ENCODE results near the gene MSRB3.

MSRB3 gene

GRCh38 chr12:65501093-65501621, 222.7 kb downstream of the MSRB3 start:
- DNase-seq = no peak

- no peak for DNase-seq
These were observed 223.5 kb downstream of the MSRB3 start for GRCh38 chr12:65501935-65502334.

DNA sequence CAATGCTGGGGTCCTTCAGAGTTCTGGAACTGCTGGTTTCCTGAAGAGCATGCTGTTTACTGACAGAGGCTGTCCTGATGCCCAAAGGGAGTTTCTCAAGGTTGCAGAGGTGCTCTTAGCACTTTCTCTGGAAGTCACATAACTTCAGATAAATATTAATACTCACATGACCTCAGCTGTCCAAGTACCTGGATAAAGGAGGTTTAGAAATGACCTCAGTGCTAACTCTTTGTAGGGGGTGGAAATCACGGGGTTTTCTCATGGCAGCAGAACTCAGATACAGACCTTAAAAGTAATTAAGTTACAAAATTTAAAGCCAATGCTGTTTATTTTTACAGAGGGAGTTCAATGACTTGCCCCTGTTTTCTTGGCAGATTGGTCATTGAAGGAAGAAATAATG, 225.9 kb downstream of the MSRB3 start:
- no peak for DNase-seq

- DNase-seq = no peak
These were observed 227.1 kb downstream of the MSRB3 start for GRCh38 chr12:65505386-65506121.

DNA sequence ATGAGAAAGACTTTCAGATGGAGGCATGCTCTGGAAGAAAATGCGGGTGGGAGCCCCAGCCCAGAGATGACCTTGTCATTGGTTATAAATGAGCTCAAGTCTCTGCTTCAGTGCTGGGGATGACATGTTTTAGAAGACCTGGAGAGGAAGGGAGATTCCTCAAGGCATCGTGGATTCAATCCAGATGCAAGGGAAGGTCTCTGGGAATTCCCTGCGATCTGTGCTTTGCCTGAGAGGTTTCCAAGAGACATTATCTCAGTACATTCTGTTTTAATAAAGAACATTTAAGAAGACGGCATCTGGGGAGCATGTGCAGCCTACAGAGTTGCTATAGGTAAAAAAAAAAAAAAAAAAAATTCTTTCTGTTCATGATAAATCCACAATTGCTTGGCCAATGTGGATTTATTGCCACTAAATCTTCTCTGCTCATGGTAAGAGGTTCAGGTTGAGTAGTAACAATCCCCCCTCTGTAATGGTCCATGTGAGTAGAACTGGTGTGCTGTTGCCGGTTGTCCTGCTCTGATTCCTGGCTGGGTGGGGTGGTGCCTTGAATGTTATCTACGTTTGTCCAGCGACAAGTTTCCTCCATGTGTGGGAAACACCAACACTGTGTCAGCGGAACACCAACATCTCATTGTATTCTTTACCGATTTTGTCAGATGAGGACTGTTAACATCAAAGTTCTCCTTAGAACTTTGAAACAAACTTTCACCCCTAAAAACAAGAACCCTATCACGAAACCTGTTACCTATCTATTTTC, 230.0 kb downstream of the MSRB3 start:
- DNase-seq = no peak

GRCh38 chr12:65510007-65510406, 231.5 kb downstream of the MSRB3 start:
- no peak for DNase-seq

GRCh38 chr12:65510584-65511050, 232.1 kb downstream of the MSRB3 start:
- no peak for DNase-seq

- DNase-seq = no peak
These were observed 232.8 kb downstream of the MSRB3 start for GRCh38 chr12:65511134-65511834.

GRCh38 chr12:65511912-65512311, 233.4 kb downstream of the MSRB3 start:
- no peak for DNase-seq
